A549 (cell line): Measurements from ENCODE around the gene CYB561D2. TPM values are rescaled to one million over a fixed set of nuclear protein-coding genes. Genes with fewer than 3 reads are reported as not detected.
"Not testable (repeated sequence)": the region's sequence is repeated elsewhere in the genome, so short reads cannot be mapped to it uniquely, and the experiment has no call there.

Experiments used
- ATAC-seq, 2 experiments: fragments of 200-7000 bp in 1 of 2; fragments of >200 bp in 1 of 2; cut with Nextera tagmentation in 1 of 2; cut with Tn5 transposase in 1 of 2; 3 replicates each; pipeline versions ENCODE4 v1.8.0 to v1.9.1; 2018 to 2020; ENCODE audit warnings: mild to moderate bottlenecking in 1 of 2, moderate library complexity in 1 of 2
- CTCF ChIA-PET: fragments of 300-600 bp; sonication (Branson Sonifier 250); formaldehyde crosslinking; extraction: SDS; loops from one replicate; lab custom pipeline; 2021; ENCODE audit warnings: antibody characterized with exemption, inconsistent platforms; lab: Yijun Ruan, JAX
- POLR2A ChIA-PET: fragments of 350-600 bp; formaldehyde crosslinking; extraction: SDS; loops from one replicate; lab custom pipeline; 2021; ENCODE audit warnings: antibody characterized with exemption, inconsistent platforms; lab: Yijun Ruan, JAX
- DNase-seq, 2 experiments: peaks; one replicate each; pipeline versions ENCODE4 v3.0.0 to v3.0.0-alpha.2; 2011 to 2016; ENCODE audit warnings: low read depth in 1 of 2, low spot score in 1 of 2
- FAIRE-seq: peaks from 2 replicates; lab custom pipeline; 2011; peaks lifted over from hg19 to GRCh38; lab: Jason Lieb, UNC
- H3K27ac ChIP-seq, 2 experiments: fragments of >200 bp; sonication (Bioruptor Twin); formaldehyde crosslinking; 3 replicates each; pipeline ENCODE4 v1.5.1; 2016 to 2017
- H3K4me1 ChIP-seq: fragments of >200 bp; sonication (Bioruptor Twin); formaldehyde crosslinking; 3 replicates; pipeline ENCODE4 v1.6.1; 2016
- H3K4me2 ChIP-seq: fragments of >200 bp; sonication (Bioruptor Twin); formaldehyde crosslinking; 3 replicates; pipeline ENCODE4 v1.6.1; 2016
- H3K4me3 ChIP-seq: fragments of >200 bp; sonication (Bioruptor Twin); formaldehyde crosslinking; 3 replicates; pipeline ENCODE4 v1.5.1; 2016
- H3K9me3 ChIP-seq: fragments of >200 bp; sonication (Bioruptor Twin); formaldehyde crosslinking; 3 replicates; pipeline ENCODE4 v1.6.1; 2016
- CBX8 ChIP-seq: fragments of 200-600 bp; sonication (generic); IDR thresholded peaks from 2 replicates; pipeline ENCODE4 v1.6.1; 2016
- EP300 ChIP-seq, 2 experiments: fragments of >200 bp; sonication (Bioruptor Twin); formaldehyde crosslinking; IDR thresholded peaks; 2 replicates in 1 of 2; 3 replicates in 1 of 2; pipeline ENCODE4 v1.6.1; 2016 to 2017
- FOSL2 ChIP-seq, 2 experiments: fragments of 450-650 bp in 1 of 2; fragments of >200 bp in 1 of 2; sonication (Bioruptor Twin) in 1 of 2; formaldehyde crosslinking; IDR thresholded peaks; 2 replicates each; pipeline versions ENCODE4 v1.5.0 to v1.6.1; 2016 to 2020; ENCODE audit warnings: mild to moderate bottlenecking in 1 of 2, moderate library complexity in 1 of 2
- HOXB5 ChIP-seq: fragments of 250-450 bp; sonication (Bioruptor Pico); IDR thresholded peaks from 2 replicates; pipeline ENCODE4 v1.5.0; 2020; ENCODE audit warnings: mild to moderate bottlenecking, moderate library complexity
- RNF2 ChIP-seq: fragments of 200-600 bp; sonication (generic); IDR thresholded peaks from 2 replicates; pipeline ENCODE4 v1.6.1; 2016; ENCODE audit warnings: low read depth, mild to moderate bottlenecking, antibody characterized with exemption, moderate library complexity, borderline replicate concordance
- SREBF2 ChIP-seq: fragments of 450-650 bp; IDR thresholded peaks from 2 replicates; pipeline ENCODE4 v1.6.1; 2014; ENCODE audit warnings: mild to moderate bottlenecking, moderate library complexity
- TFCP2L1 ChIP-seq: fragments of 250-450 bp; sonication (Bioruptor Pico); IDR thresholded peaks from 2 replicates; pipeline ENCODE4 v1.5.0; 2021; ENCODE audit warnings: mild to moderate bottlenecking
- ZFP36 ChIP-seq: fragments of 450-650 bp; IDR thresholded peaks from 2 replicates; pipeline ENCODE4 v1.6.1; 2014; ENCODE audit warnings: borderline replicate concordance; ENCODE audit not compliant: partially characterized antibody
- ZSCAN20 ChIP-seq: fragments of 250-450 bp; sonication (Bioruptor Pico); IDR thresholded peaks from 2 replicates; pipeline ENCODE4 v1.8.0; 2022; ENCODE audit warnings: mild to moderate bottlenecking, moderate library complexity
- WGBS: methylation state at CpG from one replicate; pipeline ENCODE4 v1.1.6; 2017; ENCODE audit errors: missing lambda C conversion rate; 5-methylcytosine and 5-hydroxymethylcytosine counted together
- polyA plus RNA-seq, 4 experiments: library from polyadenylated mRNA; depleted of rRNA in 3 of 4; stranded (reverse); fragments of >200 nt; fragmentation: RNase III in 1 of 4; extraction: RNeasy Plus Mini Kit Qiagen cat#74134 plus additional on column Dnase treatment in 1 of 4; gene quantifications; 2 replicates in 3 of 4; 3 replicates in 1 of 4; pipeline ENCODE4 v1.2.3, GENCODE V29; 2011 to 2017
- TF ChIP-seq, protein P1 (sequence below): fragments of 250-450 bp; sonication (Bioruptor Pico); IDR thresholded peaks from 2 replicates; pipeline ENCODE4 v1.5.0; 2021; ENCODE audit warnings: mild to moderate bottlenecking, moderate library complexity, borderline replicate concordance
- TF ChIP-seq, protein P2 (sequence below): fragments of >200 bp; sonication (Bioruptor Twin); formaldehyde crosslinking; IDR thresholded peaks from 2 replicates; pipeline ENCODE4 v1.6.1; 2016
- TF ChIP-seq, protein P3 (sequence below): fragments of 250-450 bp; sonication (Bioruptor Pico); IDR thresholded peaks from 2 replicates; pipeline ENCODE4 v1.5.0; 2020; ENCODE audit warnings: low read depth, mild to moderate bottlenecking, moderate library complexity

Gene CYB561D2
- polyA plus RNA-seq, 2 of the 4 experiments (the other 2 are of a cell fraction), result 14.4 to 17.7 TPM

DNA sequence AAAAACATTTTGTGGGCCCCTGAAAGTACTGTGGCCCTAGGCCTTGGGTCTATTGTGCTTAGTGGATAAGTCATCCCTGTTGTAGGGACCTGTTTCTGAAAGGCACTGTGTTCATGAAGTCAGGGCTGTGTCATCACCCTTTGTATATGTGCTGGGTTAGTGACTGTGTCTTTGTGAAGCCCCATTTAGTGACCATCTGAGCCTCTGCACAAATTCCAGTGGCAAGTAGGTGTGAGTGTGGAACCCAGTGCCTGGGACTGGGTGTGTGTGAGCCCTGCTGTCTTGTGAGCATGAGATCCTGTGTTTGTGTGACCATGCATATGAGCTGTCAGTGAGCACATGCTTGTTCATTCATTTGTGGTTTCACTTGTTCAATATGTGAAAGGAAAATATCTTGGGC, 46.1 kb upstream of the CYB561D2 start (continued):
- TF ChIP-seq EP300 (IDR thresholded peaks at IDR 0.05) (no peak), SREBF2 (no peak)

DNA sequence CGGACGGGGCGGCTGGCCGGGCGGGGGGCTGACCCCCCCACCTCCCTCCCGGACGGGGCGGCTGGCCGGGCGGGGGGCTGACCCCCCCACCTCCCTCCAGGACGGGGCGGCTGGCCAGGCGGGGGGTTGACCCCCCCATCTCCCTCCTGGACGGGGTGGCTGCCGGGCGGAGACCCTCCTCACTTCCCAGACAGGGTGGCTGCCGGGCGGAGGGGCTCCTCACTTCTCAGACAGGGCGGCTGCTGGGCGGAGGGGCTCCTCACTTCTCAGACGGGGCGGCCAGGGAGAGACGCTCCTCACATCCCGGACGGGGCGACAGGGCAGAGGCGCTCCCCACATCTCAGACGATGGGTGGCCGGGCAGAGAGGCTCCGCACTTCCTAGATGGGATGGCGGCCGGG, 38.6 kb upstream of the CYB561D2 start:
- ATAC-seq, H3K4me2 ChIP-seq, H3K27ac ChIP-seq, POLR2A ChIA-PET, H3K9me3 ChIP-seq, CTCF ChIA-PET, DNase-seq, FAIRE-seq, H3K4me3 ChIP-seq: not testable (repeated sequence)
- H3K4me1 ChIP-seq, result peaks cover 16% of the 10 kb centered on the region
- 93% methylated on average over 5 of the region's 32 CpGs for WGBS

DNA sequence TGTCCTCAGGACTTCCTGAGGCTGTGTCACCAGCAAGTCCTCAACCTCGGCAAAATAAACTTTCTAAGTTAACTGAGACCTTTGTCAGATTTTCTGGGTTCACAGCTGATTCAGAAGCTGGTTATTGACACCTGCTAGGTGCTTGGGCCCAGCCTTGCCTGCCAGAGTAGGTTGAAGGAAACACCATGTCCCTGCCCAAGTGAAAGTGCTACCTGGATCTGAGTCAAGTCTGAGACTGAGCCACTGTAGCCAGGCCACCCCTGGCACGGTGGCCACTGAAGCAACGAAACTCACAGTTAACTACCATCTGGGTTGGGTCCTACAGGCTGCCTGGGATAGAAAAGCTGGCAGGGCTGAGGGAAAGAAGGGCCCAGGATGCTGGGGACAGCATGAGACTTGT, 36.3 kb upstream of the CYB561D2 start:
- POLR2A ChIA-PET, result interaction anchor here (0.7 kb wide), 1 partner anchor 22 kb away, joined by 3 read pairs; the partner anchor contains the start of gene IFRD2
- FAIRE-seq (no peak), DNase-seq (no peak)
- no peak overlapping the region for H3K27ac ChIP-seq
- no peak for TF ChIP-seq TFCP2L1 (CRISPR knock-in tag)
- TF ChIP-seq, all 56 proteins: peak for 0
- 96% methylated on average over 3 of the region's 3 CpGs for WGBS
- Histone ChIP-seq H3K4me2 (no peak overlapping the region), H3K9me3 (no peaks in the 10 kb centered on the region), H3K4me3 (no peak overlapping the region), H3K4me1 (peaks cover 25% of the 10 kb centered on the region)
- CTCF ChIA-PET, result interaction anchor here (0.6 to 2.8 kb wide), 3 partner anchors 10 to 14 kb away, joined by 3 to 17 read pairs (median 8); partner anchors contain the start of genes HYAL3, NAA80 and TUSC2
- ATAC-seq, result no peak

DNA sequence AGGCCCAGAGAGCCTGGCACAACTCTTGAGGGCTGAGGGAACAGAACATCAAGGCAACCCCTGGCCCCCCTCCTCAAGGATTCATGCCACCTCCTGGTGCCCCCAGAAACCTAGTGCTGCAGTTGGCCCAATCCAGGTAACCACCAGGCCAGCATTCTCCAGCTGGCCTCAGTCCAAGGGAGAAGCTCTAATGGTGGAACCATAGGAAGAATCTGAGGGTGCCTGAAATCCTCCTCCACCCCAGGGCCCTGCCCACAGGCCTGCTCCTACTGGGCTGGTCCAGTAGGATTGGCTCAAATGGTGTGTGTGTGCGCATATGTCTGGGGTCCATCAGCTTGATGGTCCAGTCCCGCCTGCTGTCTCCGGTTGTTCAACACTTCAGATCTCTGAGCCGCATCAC, 35.8 kb upstream of the CYB561D2 start:
- H3K27ac ChIP-seq, result no peak overlapping the region
- 92% methylated on average over 4 of the region's 4 CpGs for WGBS
- no peak for ATAC-seq

DNA sequence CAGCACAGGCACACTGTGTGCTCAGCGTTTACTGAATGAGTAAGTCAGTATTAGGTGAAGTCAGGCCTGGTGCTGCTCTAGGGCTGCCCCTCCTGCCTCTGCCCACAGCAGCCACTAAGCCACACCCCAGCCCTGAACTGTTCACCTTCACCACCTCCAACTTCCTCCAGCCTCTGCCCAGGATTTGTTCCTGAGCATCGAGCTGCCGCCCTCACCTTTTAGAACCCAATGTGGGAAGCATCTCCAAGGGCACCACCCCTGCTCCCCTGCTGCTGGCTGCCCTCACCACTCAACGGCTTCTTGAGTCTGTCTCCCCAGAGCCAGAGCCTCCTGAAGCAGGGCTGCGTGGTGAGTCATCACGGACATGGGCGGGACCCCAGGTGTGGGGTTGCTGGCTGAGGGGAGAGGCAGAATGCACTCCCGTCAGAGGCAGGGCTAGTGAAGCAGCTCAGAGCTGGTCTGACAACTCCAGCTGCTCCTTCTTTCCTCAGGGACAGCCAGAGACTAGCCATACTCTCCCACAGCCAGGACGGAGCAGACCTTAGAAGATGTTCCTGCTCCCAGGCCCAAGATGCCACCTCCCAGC, 33.9 kb upstream of the CYB561D2 start:
- FAIRE-seq, result no peak
- DNase-seq, result peak in 1 of 2 experiments; percentile 73
- POLR2A ChIA-PET, result interaction anchor here (1.3 kb wide), 1 partner anchor 20 kb away, joined by 4 read pairs; no protein-coding TSS in a partner anchor
- Histone ChIP-seq H3K27ac (peak overlapping the region; percentile 39 to 78; a peak in 4 of 6 replicates), H3K4me2 (peak overlapping the region; percentile 66), H3K9me3 (no peaks in the 10 kb centered on the region), H3K4me1 (peaks cover 26% of the 10 kb centered on the region), H3K4me3 (no peak overlapping the region)
- WGBS, result 9% methylated on average over 8 of the region's 9 CpGs
- peak; percentile 55 to 62 for ATAC-seq
- CTCF ChIA-PET, result no interaction called here
- TF ChIP-seq ZFP36, result no peak
- TF ChIP-seq, protein P1, sequence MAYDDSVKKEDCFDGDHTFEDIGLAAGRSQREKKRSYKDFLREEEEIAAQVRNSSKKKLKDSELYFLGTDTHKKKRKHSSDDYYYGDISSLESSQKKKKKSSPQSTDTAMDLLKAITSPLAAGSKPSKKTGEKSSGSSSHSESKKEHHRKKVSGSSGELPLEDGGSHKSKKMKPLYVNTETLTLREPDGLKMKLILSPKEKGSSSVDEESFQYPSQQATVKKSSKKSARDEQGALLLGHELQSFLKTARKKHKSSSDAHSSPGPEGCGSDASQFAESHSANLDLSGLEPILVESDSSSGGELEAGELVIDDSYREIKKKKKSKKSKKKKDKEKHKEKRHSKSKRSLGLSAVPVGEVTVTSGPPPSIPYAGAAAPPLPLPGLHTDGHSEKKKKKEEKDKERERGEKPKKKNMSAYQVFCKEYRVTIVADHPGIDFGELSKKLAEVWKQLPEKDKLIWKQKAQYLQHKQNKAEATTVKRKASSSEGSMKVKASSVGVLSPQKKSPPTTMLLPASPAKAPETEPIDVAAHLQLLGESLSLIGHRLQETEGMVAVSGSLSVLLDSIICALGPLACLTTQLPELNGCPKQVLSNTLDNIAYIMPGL (CRISPR knock-in tag), result no peak
- TF ChIP-seq FOSL2 (IDR thresholded peaks at IDR 0.05), result no peak
- TF ChIP-seq FOSL2 (CRISPR knock-in tag; IDR thresholded peaks at IDR 0.05), result peak; percentile 88
- no peak for TF ChIP-seq RNF2
- TF ChIP-seq, protein P2, sequence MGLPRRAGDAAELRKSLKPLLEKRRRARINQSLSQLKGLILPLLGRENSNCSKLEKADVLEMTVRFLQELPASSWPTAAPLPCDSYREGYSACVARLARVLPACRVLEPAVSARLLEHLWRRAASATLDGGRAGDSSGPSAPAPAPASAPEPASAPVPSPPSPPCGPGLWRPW, result no peak
- no peak for TF ChIP-seq ZSCAN20 (CRISPR knock-in tag)

More for the DNA sequence above, 35.8 kb upstream of the CYB561D2 start:
- CTCF ChIA-PET, result interaction anchor here (0.6 to 2.8 kb wide), 5 partner anchors 10 to 15 kb away, joined by 3 to 17 read pairs (median 3); partner anchors contain the start of genes HYAL3, NAA80 and TUSC2
- FAIRE-seq, result no peak
- Histone ChIP-seq H3K4me1 (peaks cover 21% of the 10 kb centered on the region), H3K9me3 (no peaks in the 10 kb centered on the region), H3K4me3 (no peak overlapping the region), H3K4me2 (no peak overlapping the region)
- no peak for DNase-seq
- TF ChIP-seq, protein P3, sequence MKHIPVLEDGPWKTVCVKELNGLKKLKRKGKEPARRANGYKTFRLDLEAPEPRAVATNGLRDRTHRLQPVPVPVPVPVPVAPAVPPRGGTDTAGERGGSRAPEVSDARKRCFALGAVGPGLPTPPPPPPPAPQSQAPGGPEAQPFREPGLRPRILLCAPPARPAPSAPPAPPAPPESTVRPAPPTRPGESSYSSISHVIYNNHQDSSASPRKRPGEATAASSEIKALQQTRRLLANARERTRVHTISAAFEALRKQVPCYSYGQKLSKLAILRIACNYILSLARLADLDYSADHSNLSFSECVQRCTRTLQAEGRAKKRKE (CRISPR knock-in tag), result no peak
- TF ChIP-seq CBX8, result no peak
- TF ChIP-seq HOXB5 (CRISPR knock-in tag), result no peak
- no peak for TF ChIP-seq SREBF2
- POLR2A ChIA-PET, result interaction anchor here (0.7 to 0.8 kb wide), 2 partner anchors 22 to 23 kb away, joined by 3 read pairs; partner anchors contain the start of gene IFRD2
